Loucy (cell line): ENCODE results near the gene CHST7.
A peak's percentile ranks its signal among the peaks of the same experiment; 100 is the strongest.

Experiments used
- H2AFZ ChIP-seq: fragments of 200-600 bp; sonication (generic); 2 replicates; pipeline ENCODE4 v1.6.0; 2016; ENCODE audit warnings: antibody characterized with exemption, mild to moderate bottlenecking, low read length, moderate library complexity
- H3F3A ChIP-seq: fragments of 200-600 bp; 2 replicates; pipeline ENCODE4 v1.6.0; 2016; ENCODE audit warnings: antibody characterized with exemption, low read depth, mild to moderate bottlenecking
- H3K27me3 ChIP-seq: fragments of 200-600 bp; sonication (generic); 2 replicates; pipeline ENCODE4 v1.6.1; 2014; ENCODE audit warnings: low read length, mild to moderate bottlenecking; ENCODE audit not compliant: insufficient read depth, poor library complexity, severe bottlenecking
- H3K36me3 ChIP-seq: fragments of 200-600 bp; sonication (generic); 2 replicates; pipeline ENCODE4 v1.6.1; 2016; ENCODE audit warnings: low read length; ENCODE audit not compliant: insufficient read depth
- H3K4me1 ChIP-seq: fragments of 200-600 bp; sonication (generic); 2 replicates; pipeline ENCODE4 v1.5.1; 2014; ENCODE audit warnings: low read length, mild to moderate bottlenecking; ENCODE audit not compliant: insufficient read depth, poor library complexity, severe bottlenecking
- H3K4me2 ChIP-seq: fragments of 200-600 bp; sonication (generic); 2 replicates; pipeline ENCODE4 v1.6.0; 2014; ENCODE audit warnings: antibody characterized with exemption, low read length, low read depth, mild to moderate bottlenecking; ENCODE audit not compliant: poor library complexity, severe bottlenecking
- H3K4me3 ChIP-seq: fragments of 200-600 bp; sonication (generic); 2 replicates; pipeline ENCODE4 v1.5.1; 2014; ENCODE audit warnings: low read length, mild to moderate bottlenecking, mixed read lengths; ENCODE audit not compliant: poor library complexity, severe bottlenecking
- H3K79me2 ChIP-seq: fragments of 200-600 bp; sonication (generic); 2 replicates; pipeline ENCODE4 v1.6.1; 2014; ENCODE audit warnings: low read length; ENCODE audit not compliant: insufficient read depth
- H3K9ac ChIP-seq: fragments of 200-600 bp; sonication (generic); 2 replicates; pipeline ENCODE4 v1.6.0; 2014; ENCODE audit warnings: mild to moderate bottlenecking, low read depth, low read length, moderate library complexity; ENCODE audit not compliant: poor library complexity, severe bottlenecking
- H3K9me2 ChIP-seq: fragments of 200-600 bp; sonication (generic); replicated peaks from 2 replicates; pipeline ENCODE4 v1.6.1; 2016; ENCODE audit warnings: low read depth, low read length, mixed read lengths
- H3K9me3 ChIP-seq: fragments of 200-600 bp; sonication (generic); 2 replicates; pipeline ENCODE4 v1.6.1; 2014; ENCODE audit warnings: mild to moderate bottlenecking, antibody characterized with exemption, low read length, low read depth; ENCODE audit not compliant: insufficient read depth
- H4K20me1 ChIP-seq: fragments of 200-600 bp; sonication (generic); 2 replicates; pipeline ENCODE4 v1.6.0; 2014; ENCODE audit warnings: antibody characterized with exemption, low read length, mild to moderate bottlenecking; ENCODE audit not compliant: insufficient read depth, poor library complexity, severe bottlenecking
- CTCF ChIP-seq: fragments of 200-600 bp; sonication (generic); conservative IDR thresholded peaks from 2 replicates; pipeline ENCODE4 v1.5.1; 2014; ENCODE audit warnings: mild to moderate bottlenecking, antibody characterized with exemption, low read length
- EZH2phosphoT487 ChIP-seq: fragments of 200-600 bp; IDR thresholded peaks from 2 replicates; pipeline ENCODE4 v1.6.1; 2018; ENCODE audit warnings: antibody characterized with exemption, mild to moderate bottlenecking, moderate library complexity, borderline replicate concordance

The CHST7 gene

DNA sequence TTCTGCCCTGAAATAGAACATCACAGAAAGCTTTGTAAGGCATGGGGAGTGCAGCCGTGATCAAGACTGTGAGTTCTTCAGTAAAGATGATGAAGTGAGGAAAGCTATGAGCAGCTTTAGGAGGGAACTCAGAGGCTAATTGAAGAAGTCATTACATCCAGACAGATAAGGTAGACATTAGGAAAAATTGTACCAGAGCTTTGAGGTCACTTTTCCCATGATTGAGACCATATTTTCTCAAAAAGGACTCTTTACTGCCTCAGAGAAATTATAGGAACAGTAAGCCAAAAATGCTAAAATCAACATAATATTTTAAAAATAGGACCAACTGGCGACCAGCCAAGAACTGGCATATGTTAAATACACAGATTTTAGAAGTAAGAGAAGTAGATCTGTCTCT is 11.2 kb downstream of the CHST7 start:
- TF ChIP-seq EZH2phosphoT487 (no peak), CTCF (no peak)
- no peak overlapping the region for H3K4me3 ChIP-seq
- H3K4me2 ChIP-seq, result no peak overlapping the region
- no peak overlapping the region for H2AFZ ChIP-seq
- H3K79me2 ChIP-seq, result no peaks in the 10 kb centered on the region
- H3F3A ChIP-seq, result no peaks in the 10 kb centered on the region
- no peaks in the 10 kb centered on the region for H3K36me3 ChIP-seq
- H3K9ac ChIP-seq, result no peak overlapping the region
- no peaks in the 10 kb centered on the region for H3K9me2 ChIP-seq
- no peaks in the 10 kb centered on the region for H4K20me1 ChIP-seq
- H3K9me3 ChIP-seq, result no peaks in the 10 kb centered on the region
- H3K27me3 ChIP-seq, result no peaks in the 10 kb centered on the region
- H3K4me1 ChIP-seq, result peaks cover 14% of the 10 kb centered on the region

DNA sequence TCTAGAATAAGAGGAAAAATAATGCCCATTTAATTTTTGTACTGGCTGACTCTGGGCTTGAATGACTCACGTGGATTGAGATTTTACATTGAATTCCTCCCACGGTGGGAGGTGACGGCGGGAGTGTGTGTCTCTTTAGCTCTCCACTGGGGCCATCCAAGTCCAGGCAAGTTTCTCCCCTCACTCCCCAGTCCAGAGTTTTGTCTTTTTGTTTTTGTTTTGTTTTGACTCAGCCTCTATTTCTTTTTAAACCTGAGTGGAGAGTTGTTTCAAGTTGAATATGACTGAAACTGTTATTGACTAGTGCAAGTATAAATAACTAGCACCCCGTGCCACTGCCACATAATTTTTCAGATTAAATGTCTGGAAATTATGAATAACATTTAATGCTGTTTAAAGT is 13.6 kb downstream of the CHST7 start:
- Histone ChIP-seq H3K36me3 (no peaks in the 10 kb centered on the region), H2AFZ (no peak overlapping the region), H3K4me1 (peaks cover 14% of the 10 kb centered on the region), H3K9me2 (no peaks in the 10 kb centered on the region), H3K4me3 (no peak overlapping the region), H3F3A (no peaks in the 10 kb centered on the region), H4K20me1 (no peaks in the 10 kb centered on the region), H3K9ac (peak overlapping the region; percentile 58), H3K4me2 (peak overlapping the region; percentile 75), H3K27me3 (no peaks in the 10 kb centered on the region), H3K79me2 (no peaks in the 10 kb centered on the region), H3K9me3 (no peaks in the 10 kb centered on the region)
- TF ChIP-seq EZH2phosphoT487, result no peak
- TF ChIP-seq CTCF, result no peak

DNA sequence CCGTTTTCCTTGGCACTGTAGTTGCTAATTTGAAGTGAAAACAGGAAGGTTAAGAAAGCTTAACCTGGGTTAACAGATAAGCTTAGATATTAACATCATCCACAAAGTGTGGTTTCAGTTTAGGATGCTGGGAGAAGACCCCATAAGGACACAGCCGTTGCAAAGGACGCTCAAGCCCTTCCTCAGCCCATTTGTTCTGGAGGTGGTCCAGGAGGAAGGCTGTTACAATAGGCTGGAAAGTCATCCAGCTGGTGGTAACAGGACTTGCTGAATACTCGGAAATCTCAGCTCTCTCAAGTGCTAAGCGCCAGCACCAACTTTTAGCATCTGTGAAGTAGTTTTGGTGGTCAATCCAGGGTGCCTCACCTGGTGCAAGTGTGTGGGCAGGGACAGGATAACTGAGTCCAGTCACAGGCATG is 14.2 kb downstream of the CHST7 start:
- Histone ChIP-seq H3K9ac (peak overlapping the region; percentile 58), H3F3A (no peaks in the 10 kb centered on the region), H3K27me3 (no peaks in the 10 kb centered on the region), H3K36me3 (no peaks in the 10 kb centered on the region), H3K9me2 (no peaks in the 10 kb centered on the region), H4K20me1 (no peaks in the 10 kb centered on the region), H3K4me1 (peaks cover 14% of the 10 kb centered on the region), H3K4me3 (peak overlapping the region; percentile 68), H3K9me3 (no peaks in the 10 kb centered on the region), H3K4me2 (peak overlapping the region; percentile 75), H2AFZ (peak overlapping the region; percentile 17), H3K79me2 (no peaks in the 10 kb centered on the region)
- TF ChIP-seq EZH2phosphoT487, result no peak
- no peak for TF ChIP-seq CTCF
